CD4-positive, CD25-positive, alpha-beta regulatory T cell (primary cell): ENCODE results near the gene POU2F3. TPM values are rescaled to one million over a fixed set of nuclear protein-coding genes. Genes with fewer than 3 reads are reported as not detected.

Experiments used
- ATAC-seq, 2 donors: fragments of 150-1000 bp; cut with Tn5 transposase; one replicate each; pipeline ENCODE4 v1.10.0; 2021; ENCODE audit warnings: low read depth in 2 of 2, moderate number of reproducible peaks in 2 of 2, moderate library complexity in 1 of 2
- DNase-seq, 3 donors: peaks; one replicate each; pipeline versions ENCODE4 v3.0.0 to v3.0.0-alpha.2; 2012 to 2022; ENCODE audit warnings: mixed read lengths in 1 of 3
- H3K27ac ChIP-seq: one replicate; pipeline ENCODE4 v1.7.0; 2013; ENCODE audit warnings: mild to moderate bottlenecking, low read length; ENCODE audit not compliant: insufficient read depth, poor library complexity, severe bottlenecking
- H3K27me3 ChIP-seq: one replicate; pipeline ENCODE4 v1.7.0; 2013; ENCODE audit warnings: low read length; ENCODE audit not compliant: control insufficient read depth, insufficient read depth
- H3K36me3 ChIP-seq: one replicate; pipeline ENCODE4 v1.7.0; 2013; ENCODE audit warnings: mild to moderate bottlenecking, low read length, moderate library complexity; ENCODE audit not compliant: control insufficient read depth, insufficient read depth
- H3K4me1 ChIP-seq: 2 replicates; pipeline ENCODE4 v1.7.0; 2013; ENCODE audit warnings: mild to moderate bottlenecking, low read length; ENCODE audit not compliant: insufficient read depth, control insufficient read depth, poor library complexity, severe bottlenecking
- H3K4me3 ChIP-seq: one replicate; pipeline ENCODE4 v1.7.0; 2013; ENCODE audit warnings: low read depth, mild to moderate bottlenecking, low read length, moderate library complexity
- H3K9me3 ChIP-seq, 2 experiments: 1 replicate in 1 of 2; 2 replicates in 1 of 2; pipeline ENCODE4 v1.7.0; 2013; ENCODE audit warnings: low read length in 2 of 2, mild to moderate bottlenecking in 1 of 2, moderate library complexity in 1 of 2; ENCODE audit not compliant: control insufficient read depth in 2 of 2
- H3K27ac Mint-ChIP-seq, 3 donors: one replicate each; pipeline ENCODE4 v1.8.0; 2020 to 2022; ENCODE audit warnings: mild to moderate bottlenecking in 3 of 3, mixed read lengths in 3 of 3, moderate library complexity in 2 of 3
- H3K27me3 Mint-ChIP-seq: one replicate; pipeline ENCODE4 v1.8.0; 2022; ENCODE audit warnings: mild to moderate bottlenecking, mixed read lengths
- H3K36me3 Mint-ChIP-seq: one replicate; pipeline ENCODE4 v1.8.0; 2020; ENCODE audit warnings: mixed read lengths
- H3K4me1 Mint-ChIP-seq, 4 donors: one replicate each; pipeline ENCODE4 v1.8.0; 2020 to 2022; ENCODE audit warnings: mixed read lengths in 4 of 4, mild to moderate bottlenecking in 1 of 4
- H3K4me3 Mint-ChIP-seq, 4 donors: one replicate each; pipeline ENCODE4 v1.8.0; 2020 to 2022; ENCODE audit warnings: mild to moderate bottlenecking in 4 of 4, mixed read lengths in 4 of 4, moderate library complexity in 3 of 4
- H3K9me3 Mint-ChIP-seq, 7 donors: one replicate each; pipeline ENCODE4 v1.8.0; 2020 to 2022; ENCODE audit warnings: mixed read lengths in 7 of 7, mild to moderate bottlenecking in 3 of 7, moderate library complexity in 2 of 7
- polyA plus RNA-seq, 4 donors: library from polyadenylated mRNA; unstranded; fragments of 300-500 nt; fragmentation: Illumina TruSeq; gene quantifications; one replicate each; pipeline ENCODE4 v1.2.3, GENCODE V29; 2021
- total RNA-seq: library from RNA; stranded (reverse); gene quantifications from one replicate; pipeline ENCODE4 v1.2.3, GENCODE V29; 2022

POU2F3 gene
- total and polyA plus RNA-seq, 5 donors from 2014 or later = not detected

GRCh38 chr11:120254788-120255518 lies 15.0 kb downstream of the POU2F3 start:
- Mint-ChIP-seq H3K27me3 (peaks cover 40% of the 10 kb centered on the region), H3K36me3 (no peaks in the 10 kb centered on the region), H3K27ac (no peak overlapping the region), H3K4me3 (no peak overlapping the region), H3K9me3 (peaks cover 0 to 4% (median 0%) of the 10 kb centered on the region in 7 donors), H3K4me1 (no peaks in the 10 kb centered on the region)
- Histone ChIP-seq H3K27me3 (peaks cover 11% of the 10 kb centered on the region), H3K9me3 (no peaks in the 10 kb centered on the region), H3K27ac (no peak overlapping the region), H3K4me3 (no peak overlapping the region), H3K36me3 (no peaks in the 10 kb centered on the region), H3K4me1 (no peaks in the 10 kb centered on the region)
- ATAC-seq = no peak
- DNase-seq = no peak

GRCh38 chr11:120255519-120255866 lies 15.6 kb downstream of the POU2F3 start:
- ATAC-seq = no peak
- Histone ChIP-seq H3K9me3 (no peaks in the 10 kb centered on the region), H3K4me1 (no peaks in the 10 kb centered on the region), H3K36me3 (no peaks in the 10 kb centered on the region), H3K27ac (no peak overlapping the region), H3K4me3 (no peak overlapping the region), H3K27me3 (peaks cover 8% of the 10 kb centered on the region)
- Mint-ChIP-seq H3K27me3 (peaks cover 40% of the 10 kb centered on the region), H3K27ac (no peak overlapping the region), H3K4me3 (no peak overlapping the region), H3K4me1 (no peaks in the 10 kb centered on the region), H3K9me3 (peaks cover 0 to 4% (median 0%) of the 10 kb centered on the region in 7 donors), H3K36me3 (no peaks in the 10 kb centered on the region)
- DNase-seq = no peak

GRCh38 chr11:120256178-120256577 lies 16.2 kb downstream of the POU2F3 start:
- peaks cover 0 to 4% (median 0%) of the 10 kb centered on the region in 7 donors for H3K9me3 Mint-ChIP-seq
- H3K4me1 Mint-ChIP-seq = no peaks in the 10 kb centered on the region
- peaks cover 40% of the 10 kb centered on the region for H3K27me3 Mint-ChIP-seq
- no peaks in the 10 kb centered on the region for H3K36me3 ChIP-seq
- H3K27me3 ChIP-seq = peaks cover 8% of the 10 kb centered on the region
- no peaks in the 10 kb centered on the region for H3K4me1 ChIP-seq
- no peak for ATAC-seq
- no peak overlapping the region for H3K27ac ChIP-seq
- H3K9me3 ChIP-seq = no peaks in the 10 kb centered on the region
- no peak overlapping the region for H3K4me3 Mint-ChIP-seq
- H3K36me3 Mint-ChIP-seq = no peaks in the 10 kb centered on the region
- DNase-seq = no peak
- H3K4me3 ChIP-seq = no peak overlapping the region
- H3K27ac Mint-ChIP-seq = no peak overlapping the region

- DNase-seq = no peak
- H3K36me3 ChIP-seq = no peaks in the 10 kb centered on the region
- no peak overlapping the region for H3K4me3 ChIP-seq
- ATAC-seq = no peak
- H3K27me3 ChIP-seq = peaks cover 11% of the 10 kb centered on the region
- Mint-ChIP-seq H3K9me3 (peaks cover 0 to 4% (median 0%) of the 10 kb centered on the region in 7 donors), H3K27me3 (peaks cover 35% of the 10 kb centered on the region), H3K4me3 (no peak overlapping the region), H3K36me3 (no peaks in the 10 kb centered on the region), H3K27ac (no peak overlapping the region), H3K4me1 (no peaks in the 10 kb centered on the region)
- H3K9me3 ChIP-seq = no peaks in the 10 kb centered on the region
- no peaks in the 10 kb centered on the region for H3K4me1 ChIP-seq
- no peak overlapping the region for H3K27ac ChIP-seq
Observed at GRCh38 chr11:120256779-120257178, 16.8 kb downstream of the POU2F3 start.

- Histone ChIP-seq H3K36me3 (no peaks in the 10 kb centered on the region), H3K4me1 (no peaks in the 10 kb centered on the region), H3K27ac (no peak overlapping the region), H3K4me3 (no peak overlapping the region), H3K27me3 (peaks cover 11% of the 10 kb centered on the region), H3K9me3 (no peaks in the 10 kb centered on the region)
- Mint-ChIP-seq H3K27ac (no peak overlapping the region), H3K36me3 (no peaks in the 10 kb centered on the region), H3K4me1 (no peaks in the 10 kb centered on the region), H3K9me3 (peaks cover 0 to 4% (median 0%) of the 10 kb centered on the region in 7 donors), H3K27me3 (peaks cover 35% of the 10 kb centered on the region), H3K4me3 (no peak overlapping the region)
- ATAC-seq (no peak), DNase-seq (no peak)
Observed at GRCh38 chr11:120257346-120257745, 17.4 kb downstream of the POU2F3 start.

- H3K36me3 Mint-ChIP-seq = no peaks in the 10 kb centered on the region
- Histone ChIP-seq H3K4me1 (no peaks in the 10 kb centered on the region), H3K27me3 (peaks cover 11% of the 10 kb centered on the region), H3K36me3 (no peaks in the 10 kb centered on the region), H3K9me3 (no peaks in the 10 kb centered on the region), H3K4me3 (no peak overlapping the region), H3K27ac (no peak overlapping the region)
- H3K4me1 Mint-ChIP-seq = no peaks in the 10 kb centered on the region
- DNase-seq (no peak), ATAC-seq (no peak)
- H3K4me3 Mint-ChIP-seq = no peak overlapping the region
- H3K27ac Mint-ChIP-seq = no peak overlapping the region
- H3K9me3 Mint-ChIP-seq = peaks cover 0 to 4% (median 0%) of the 10 kb centered on the region in 7 donors
- H3K27me3 Mint-ChIP-seq = peaks cover 33% of the 10 kb centered on the region
Observed at GRCh38 chr11:120258661-120259060, 18.7 kb downstream of the POU2F3 start.

GRCh38 chr11:120259241-120259640 lies 19.3 kb downstream of the POU2F3 start:
- Mint-ChIP-seq H3K36me3 (no peaks in the 10 kb centered on the region), H3K27ac (no peak overlapping the region), H3K4me1 (no peaks in the 10 kb centered on the region), H3K27me3 (peaks cover 30% of the 10 kb centered on the region), H3K9me3 (peaks cover 0 to 4% (median 0%) of the 10 kb centered on the region in 7 donors), H3K4me3 (no peak overlapping the region)
- Histone ChIP-seq H3K4me1 (no peaks in the 10 kb centered on the region), H3K27me3 (peaks cover 11% of the 10 kb centered on the region), H3K27ac (no peak overlapping the region), H3K4me3 (no peak overlapping the region), H3K36me3 (no peaks in the 10 kb centered on the region), H3K9me3 (no peaks in the 10 kb centered on the region)
- no peak for ATAC-seq
- no peak for DNase-seq

- Mint-ChIP-seq H3K27ac (no peak overlapping the region), H3K36me3 (no peaks in the 10 kb centered on the region), H3K9me3 (peaks cover 0 to 4% (median 0%) of the 10 kb centered on the region in 7 donors), H3K4me1 (no peaks in the 10 kb centered on the region), H3K27me3 (peaks cover 28% of the 10 kb centered on the region), H3K4me3 (no peak overlapping the region)
- H3K27me3 ChIP-seq = peaks cover 11% of the 10 kb centered on the region
- H3K4me3 ChIP-seq = no peak overlapping the region
- DNase-seq (no peak), ATAC-seq (no peak)
- H3K27ac ChIP-seq = no peak overlapping the region
- H3K9me3 ChIP-seq = no peaks in the 10 kb centered on the region
- H3K36me3 ChIP-seq = no peaks in the 10 kb centered on the region
- no peaks in the 10 kb centered on the region for H3K4me1 ChIP-seq
Observed at GRCh38 chr11:120259988-120260565, 20.1 kb downstream of the POU2F3 start.
